ENCODE measurements around the gene LHX1.

DNA sequence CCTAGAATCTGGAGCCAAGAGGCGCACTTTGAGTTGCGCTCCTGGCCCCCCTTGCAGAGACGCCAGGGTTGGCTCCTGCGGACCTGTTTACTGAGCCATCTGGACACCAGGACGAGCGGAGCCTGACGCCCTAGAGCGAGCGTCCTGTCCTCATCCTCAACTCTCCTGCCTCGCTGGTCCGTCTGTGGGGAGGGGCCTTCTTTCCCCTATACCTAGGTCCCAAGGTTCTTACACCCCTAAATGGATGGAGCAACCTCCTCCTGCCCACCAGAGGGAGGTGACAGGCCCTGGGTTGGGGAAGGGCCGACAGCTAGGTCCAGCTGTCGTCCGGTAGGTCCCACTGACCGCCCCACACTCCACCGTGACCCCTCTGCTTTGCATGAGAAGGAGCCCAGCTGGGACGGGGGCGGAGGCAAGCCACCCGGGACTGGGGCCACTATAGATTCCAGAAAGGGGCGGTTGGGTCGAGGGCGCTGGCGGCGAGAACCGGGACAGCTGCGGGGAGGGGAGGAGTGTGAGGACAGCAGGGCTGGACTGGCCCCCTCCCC lies 3.1 kb upstream of the LHX1 start:
- TF ChIP-seq CTCF (IDR thresholded peaks at IDR 0.05) (no peak), POLR2A (IDR thresholded peaks at IDR 0.05) (no peak)
